HG02970 (cell line): Measurements from ENCODE around the gene CAMLG.

Experiments used
- ATAC-seq: cut with Tn5 transposase; IDR thresholded peaks from one replicate; pipeline ENCODE4 v1.9.1; 2021; ENCODE audit warnings: mild to moderate bottlenecking, moderate library complexity, moderate number of reproducible peaks; ENCODE audit not compliant: unreplicated experiment, low FRiP score

Gene CAMLG

GRCh38 chr5:134772461-134773125, 34.2 kb downstream of the CAMLG start:
- ATAC-seq: no peak

- no peak for ATAC-seq
Observed at GRCh38 chr5:134777366-134777765, 39.0 kb downstream of the CAMLG start.

GRCh38 chr5:134784241-134784920, 46.0 kb downstream of the CAMLG start:
- ATAC-seq: no peak

- no peak for ATAC-seq
Observed at GRCh38 chr5:134784946-134785620, 46.7 kb downstream of the CAMLG start.

GRCh38 chr5:134787692-134788091, 49.3 kb downstream of the CAMLG start:
- ATAC-seq: no peak

- ATAC-seq: no peak
Observed at GRCh38 chr5:134791580-134791979, 53.2 kb downstream of the CAMLG start.

- no peak for ATAC-seq
Observed at GRCh38 chr5:134792286-134792685, 53.9 kb downstream of the CAMLG start.

GRCh38 chr5:134793111-134793510, 54.8 kb downstream of the CAMLG start:
- ATAC-seq: no peak

- ATAC-seq: no peak
Observed at GRCh38 chr5:134794082-134794481, 55.7 kb downstream of the CAMLG start.

GRCh38 chr5:134794819-134795218, 56.5 kb downstream of the CAMLG start:
- no peak for ATAC-seq

GRCh38 chr5:134798468-134798867, 60.1 kb downstream of the CAMLG start:
- no peak for ATAC-seq
